GM19238 (cell line): ENCODE measurements around the gene ZNF33B.
"Not testable (repeated sequence)": the region's sequence is repeated elsewhere in the genome, so short reads cannot be mapped to it uniquely, and the experiment has no call there.

ENCODE experiments used
- DNase-seq: peaks from one replicate; pipeline ENCODE4 v3.0.0; 2011; ENCODE audit warnings: low spot score; ENCODE audit not compliant: insufficient read length

The ZNF33B gene

DNA sequence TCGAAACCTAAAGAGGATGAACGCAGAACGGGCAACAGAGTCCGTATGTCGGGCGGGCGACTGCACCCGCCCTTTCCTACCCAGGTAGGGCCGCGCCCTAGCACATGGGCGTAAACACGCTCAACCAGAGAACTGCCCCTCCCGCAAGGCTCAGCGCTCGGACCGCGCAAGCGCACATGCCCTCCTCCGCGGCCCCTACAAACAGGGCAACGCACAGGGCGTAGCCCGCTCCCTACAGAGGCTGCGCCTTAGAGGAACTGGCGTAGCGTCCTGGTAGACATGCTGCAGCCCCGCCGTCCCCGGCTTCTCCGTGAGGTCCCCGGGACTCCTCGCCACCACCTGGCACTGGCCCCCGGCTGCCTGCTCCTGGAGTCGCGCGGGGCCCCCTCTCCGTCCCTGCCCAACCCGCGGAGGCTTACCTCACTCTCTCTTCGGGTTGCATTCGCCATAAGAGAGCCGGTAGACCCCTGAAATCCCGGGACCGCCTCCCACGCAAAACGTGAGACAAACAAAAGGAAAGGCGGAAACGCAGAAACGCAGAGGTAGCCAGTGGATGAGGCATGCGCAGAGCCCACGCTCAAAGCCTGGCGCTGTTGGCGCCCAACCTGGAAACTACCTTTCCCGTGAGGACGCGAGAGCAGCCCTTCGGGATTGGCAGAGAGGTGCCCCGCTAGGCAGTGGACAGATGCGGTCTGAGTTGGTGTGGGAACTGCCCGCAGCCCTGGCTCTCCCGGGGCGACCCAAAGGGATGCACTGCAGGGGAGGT, at the start of gene ZNF33B:
TSS of gene ZNF33B (minus strand) at position 516 of the 766 bp plus-strand sequence. CDS start 1,642 bp downstream, outside the sequence.
- peak; percentile 74 for DNase-seq

DNA sequence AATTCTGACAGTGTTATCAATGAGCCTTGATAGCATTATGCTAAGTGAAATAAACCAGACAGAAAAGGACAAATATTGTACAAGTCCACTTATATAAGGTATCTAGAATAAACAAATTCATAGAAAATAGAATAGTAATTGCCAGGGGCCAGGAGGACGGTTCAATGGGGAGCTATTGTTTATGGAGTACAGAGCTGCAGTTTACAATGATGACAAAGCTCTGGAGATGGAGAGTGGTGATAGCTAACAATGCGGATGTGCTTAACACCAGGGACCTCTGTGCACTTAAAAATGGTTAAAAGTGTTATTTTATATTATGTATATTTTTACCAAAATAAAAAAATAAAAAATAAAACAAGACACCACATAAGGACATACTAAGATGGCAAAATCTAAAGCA, 46.1 kb upstream of the ZNF33B start:
- DNase-seq = no peak

DNA sequence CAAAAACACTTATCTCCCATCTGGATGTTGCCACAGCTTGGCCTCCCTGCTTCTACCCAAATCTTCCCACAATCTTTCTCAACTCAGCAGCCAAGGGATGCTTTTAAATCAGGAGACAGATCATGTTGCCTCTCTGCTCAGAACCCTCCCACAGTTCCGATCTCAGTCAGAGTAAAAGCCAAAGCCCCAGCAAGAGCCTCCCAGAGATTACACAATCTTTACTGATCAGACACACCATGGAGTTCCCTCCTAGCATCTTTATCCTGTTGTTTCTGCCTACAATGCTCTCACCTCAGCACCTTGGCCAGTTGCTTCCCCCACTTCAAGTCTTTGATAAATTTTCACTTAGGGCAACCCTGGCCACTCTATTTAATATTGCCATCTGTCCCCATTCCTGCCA, 41.9 kb upstream of the ZNF33B start:
- DNase-seq = no peak

DNA sequence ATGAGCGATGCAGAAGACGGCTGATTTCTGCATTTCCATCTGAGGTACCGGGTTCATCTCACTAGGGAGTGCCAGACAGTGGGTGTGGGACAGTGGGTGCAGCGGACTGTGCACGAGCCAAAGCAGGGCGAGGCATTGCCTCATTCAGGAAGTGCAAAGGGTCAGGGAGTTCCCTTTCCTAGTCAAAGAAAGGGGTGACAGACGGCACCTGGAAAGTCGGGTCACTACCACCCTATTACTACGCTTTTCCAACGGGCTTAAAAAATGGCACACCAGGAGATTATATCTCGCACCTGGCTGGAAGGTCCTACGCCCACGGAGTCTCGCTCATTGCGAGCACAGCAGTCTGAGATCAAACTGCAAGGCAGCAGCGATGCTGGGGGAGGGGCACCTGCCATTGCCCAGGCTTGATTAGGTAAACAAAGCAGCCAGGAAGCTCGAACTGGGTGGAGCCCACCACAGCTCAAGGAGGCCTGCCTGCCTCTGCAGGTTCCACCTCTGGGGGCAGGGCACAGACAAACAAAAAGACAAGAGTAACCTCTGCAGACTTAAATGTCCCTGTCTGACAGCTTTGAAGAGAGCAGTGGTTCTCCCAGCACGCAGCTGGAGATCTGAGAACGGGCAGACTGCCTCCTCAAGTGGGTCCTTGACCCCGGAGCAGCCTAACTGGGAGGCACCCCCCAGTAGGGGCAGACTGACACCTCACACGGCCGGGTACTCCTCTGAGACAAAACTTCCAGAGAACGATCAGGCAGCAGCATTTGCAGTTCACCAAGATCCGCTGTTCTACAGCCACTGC, 27.0 kb upstream of the ZNF33B start:
- not testable (repeated sequence) for DNase-seq

DNA sequence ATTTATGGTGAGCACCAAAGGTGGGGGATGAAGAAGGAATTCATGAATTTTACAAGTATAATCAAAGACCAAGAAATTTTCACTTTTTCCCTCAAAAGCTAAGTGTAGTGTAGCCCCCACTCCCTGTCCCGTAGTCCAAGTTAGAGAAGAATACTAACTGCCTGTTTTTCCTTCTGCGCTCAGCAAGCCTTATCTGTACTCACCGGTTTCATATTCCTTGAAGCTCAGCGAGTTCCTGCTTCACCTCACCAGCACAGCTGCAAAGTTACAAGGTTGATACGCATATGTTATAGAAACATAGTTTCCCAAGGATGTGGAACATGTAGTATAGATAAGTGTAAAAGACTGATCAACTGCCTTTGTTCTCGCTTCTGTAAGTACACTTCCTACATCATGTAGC, 16.0 kb upstream of the ZNF33B start:
- DNase-seq = no peak

DNA sequence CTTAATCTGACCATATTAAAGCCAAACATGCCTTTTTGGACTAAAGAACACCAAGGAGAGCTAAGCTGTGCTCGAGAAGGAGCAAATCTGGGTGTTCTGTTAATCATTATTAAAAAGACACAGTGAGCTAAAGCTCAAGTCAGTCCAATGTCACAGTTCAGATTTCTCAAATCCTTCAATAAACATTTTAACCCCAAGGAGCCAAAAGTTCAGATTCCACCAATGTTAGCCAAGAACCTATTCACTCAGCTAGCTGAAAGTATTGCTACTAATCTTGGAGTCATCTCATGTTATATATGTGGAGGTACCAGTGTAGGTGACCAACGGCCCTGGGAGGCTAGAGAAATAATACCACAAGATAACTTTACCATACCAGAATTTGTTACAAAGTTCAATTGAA, 14.5 kb upstream of the ZNF33B start:
- DNase-seq = no peak

DNA sequence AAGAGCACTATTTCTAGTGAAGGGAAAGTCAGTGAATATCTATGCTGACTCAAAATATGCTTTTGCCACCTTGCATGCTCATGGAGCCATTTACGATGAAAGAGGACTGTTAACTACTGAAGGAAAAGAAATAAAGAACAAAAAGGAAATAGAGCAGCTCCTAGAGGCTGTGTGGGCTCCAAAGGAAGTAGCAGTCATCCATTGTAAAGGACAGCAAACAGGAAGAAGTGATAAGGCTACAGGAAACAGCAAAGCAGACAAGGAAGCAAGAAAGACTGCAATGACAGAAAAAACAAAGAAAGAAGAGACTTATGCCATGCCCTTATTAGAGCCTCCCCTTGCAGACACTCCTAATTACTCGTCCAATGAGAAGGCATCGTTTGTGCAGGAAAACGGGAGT, 12.0 kb upstream of the ZNF33B start:
- DNase-seq = no peak

DNA sequence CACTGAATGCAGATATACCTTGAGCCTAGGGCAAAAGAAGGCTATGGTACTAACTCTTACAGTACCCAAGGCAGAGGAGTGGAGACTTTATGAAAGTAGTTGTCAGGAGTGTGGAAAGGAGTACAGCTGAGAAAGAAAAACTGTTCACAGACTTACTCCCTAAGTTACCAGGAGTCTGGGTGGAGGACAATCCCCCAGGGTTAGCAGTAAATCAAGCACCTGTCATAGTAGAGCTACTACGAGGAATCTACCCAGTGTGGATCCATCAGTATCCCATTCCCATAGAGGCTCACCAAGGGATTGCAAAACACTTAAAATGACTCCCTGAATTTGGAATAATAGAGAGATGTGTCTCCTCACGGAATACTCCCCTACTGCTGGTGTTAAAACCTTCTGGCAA, 10.1 kb upstream of the ZNF33B start:
- DNase-seq = no peak

DNA sequence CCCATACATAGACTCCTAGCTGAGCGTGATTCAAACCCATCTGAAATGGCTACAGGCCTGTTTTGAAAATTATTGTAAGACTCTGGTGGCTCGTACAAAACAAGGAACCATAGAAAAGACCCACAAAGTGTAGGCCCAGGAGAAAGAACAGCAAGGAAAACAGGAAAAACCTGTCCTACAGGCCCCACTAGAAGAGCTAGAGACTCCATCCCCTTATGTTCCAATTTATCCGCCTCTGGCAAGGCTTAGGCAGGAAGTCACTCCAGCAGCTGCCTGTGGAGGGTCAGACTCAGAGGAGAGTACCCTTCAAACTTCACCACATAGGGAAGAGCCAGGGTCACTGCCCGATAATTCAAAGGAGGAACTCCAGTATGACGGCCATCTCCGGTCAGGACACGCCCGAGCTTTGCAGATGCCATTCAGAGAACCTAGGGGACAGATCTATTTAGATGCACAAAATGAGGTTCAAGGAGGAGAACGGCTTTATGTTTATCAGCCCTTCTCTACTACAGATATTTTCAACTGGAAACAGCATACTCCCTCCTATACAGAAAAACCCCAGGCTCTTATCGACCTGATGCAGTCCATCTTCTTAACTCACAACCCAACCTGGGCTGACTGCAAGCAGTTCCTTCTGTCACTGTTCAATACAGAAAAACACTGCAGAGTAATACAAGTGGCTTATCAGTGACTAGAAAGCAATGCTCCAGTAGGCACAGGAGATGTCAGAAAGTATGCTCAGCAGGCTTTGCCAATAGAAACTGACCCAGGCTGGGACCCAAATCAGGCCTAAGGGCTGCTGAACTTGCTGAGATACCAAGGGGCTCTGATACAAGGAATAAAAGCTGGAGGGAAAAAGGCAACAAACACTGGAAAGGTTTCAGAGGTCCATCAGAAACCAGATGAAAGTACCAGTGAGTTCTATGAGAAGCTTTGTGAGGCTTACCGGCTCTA, 8.6 kb upstream of the ZNF33B start:
- DNase-seq = no peak

DNA sequence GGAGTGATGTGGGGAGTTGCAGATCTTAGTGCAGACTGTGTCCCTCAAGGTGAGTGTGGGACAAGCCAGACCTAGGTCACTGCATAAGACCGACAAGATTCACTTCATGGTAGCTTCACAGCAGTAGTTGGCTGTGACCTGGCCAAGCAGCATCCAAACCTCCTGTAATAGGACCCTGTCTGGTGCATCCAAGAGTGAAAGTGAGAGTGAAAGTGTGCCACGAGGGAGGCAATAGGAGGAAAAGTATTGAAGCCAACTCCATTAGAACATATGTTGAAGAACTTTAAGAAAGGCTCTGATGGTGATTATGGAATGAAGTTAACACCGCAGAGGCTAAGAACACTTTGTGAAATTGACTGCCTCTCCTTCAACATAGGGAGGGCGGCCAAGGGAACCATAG, 7.8 kb upstream of the ZNF33B start:
- DNase-seq = no peak

DNA sequence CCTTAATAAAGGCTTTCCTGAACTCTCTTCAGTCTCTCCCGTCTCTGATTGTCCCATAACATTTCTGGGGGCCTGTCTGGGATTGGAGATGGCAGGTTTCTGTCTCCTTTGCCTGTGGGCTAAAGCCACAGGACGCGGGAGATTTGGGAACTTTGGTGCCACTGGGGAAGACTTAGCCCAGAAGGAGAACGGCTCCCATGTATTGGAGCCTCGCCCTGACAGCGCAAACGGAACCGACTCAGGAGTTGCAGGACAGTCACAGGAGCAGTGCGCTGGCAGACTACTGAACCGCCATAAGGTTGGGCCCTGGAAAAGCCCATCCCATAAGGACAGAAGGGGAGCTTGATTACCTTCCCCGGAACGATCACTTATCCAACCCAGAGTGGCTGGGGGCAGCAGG, 7.1 kb upstream of the ZNF33B start:
- no peak for DNase-seq

DNA sequence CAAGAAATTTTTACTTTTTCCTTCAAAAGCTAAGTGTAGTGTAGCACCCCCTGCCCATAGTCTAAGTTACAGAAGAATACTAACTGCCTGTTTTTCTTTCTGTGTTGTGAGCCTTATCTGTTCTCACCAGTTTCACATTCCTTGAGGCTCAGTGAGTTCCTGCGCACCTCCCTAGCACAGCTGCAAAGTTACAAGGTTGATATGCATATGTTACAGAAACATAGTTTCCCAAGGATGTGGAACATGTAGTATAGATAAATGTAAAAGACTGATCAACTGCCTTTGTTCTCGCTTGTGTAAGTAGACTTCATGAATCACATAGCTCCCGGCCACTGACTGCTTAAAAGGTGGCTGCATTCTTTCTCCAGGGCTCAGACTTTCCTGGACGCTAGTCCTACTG, 6.7 kb upstream of the ZNF33B start:
- DNase-seq = no peak

DNA sequence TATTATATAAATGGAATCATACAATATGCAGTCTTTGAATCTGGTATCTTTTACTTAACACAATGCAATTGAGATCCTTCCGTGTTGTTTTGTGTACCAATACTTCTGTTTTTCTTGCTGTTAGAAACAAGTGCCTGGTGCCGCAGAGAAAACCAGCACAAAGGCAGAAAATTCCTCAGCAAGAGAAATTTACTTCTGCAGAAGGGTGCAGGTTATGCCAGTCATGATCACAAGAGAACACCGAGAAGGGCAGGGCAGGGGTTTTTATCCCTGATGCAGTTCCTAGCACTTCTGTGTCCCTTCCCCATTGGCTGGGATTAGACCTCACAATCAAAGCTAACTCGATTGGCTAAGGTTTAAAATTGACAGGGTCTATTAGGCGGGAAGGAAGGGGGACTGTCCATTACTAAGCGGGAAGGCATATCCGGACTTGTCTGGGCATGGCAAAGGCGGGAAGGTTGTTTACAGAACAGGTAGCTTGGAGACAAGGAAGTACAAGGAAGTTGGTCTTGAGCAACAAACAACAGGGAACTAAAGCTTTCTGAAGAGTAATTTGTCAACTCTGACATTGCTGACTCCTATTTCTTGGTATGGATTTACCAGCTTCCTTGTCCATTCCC, 2.4 kb upstream of the ZNF33B start:
- no peak for DNase-seq

DNA sequence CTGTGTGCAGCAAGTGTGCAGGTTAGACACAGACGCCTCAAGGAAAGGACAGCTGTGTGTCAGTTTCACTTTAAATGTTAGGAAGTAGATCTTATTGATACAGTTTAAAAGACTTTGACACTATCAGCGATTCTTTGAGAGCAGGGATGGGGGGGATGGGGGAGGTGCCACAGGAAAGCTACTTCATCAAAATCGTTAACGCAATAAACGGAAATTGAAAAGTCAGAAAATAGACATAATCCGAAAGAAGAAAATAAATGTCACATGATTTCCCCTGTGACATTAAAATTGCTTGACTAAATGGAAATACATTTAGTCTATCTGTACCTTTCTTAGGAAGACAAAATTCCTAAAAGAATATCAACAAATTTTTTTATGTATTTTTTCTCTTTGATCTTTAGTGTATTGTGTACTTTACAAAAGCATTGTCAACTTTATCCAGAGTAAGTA, 476 bp upstream of the ZNF33B start:
- DNase-seq = no peak

DNA sequence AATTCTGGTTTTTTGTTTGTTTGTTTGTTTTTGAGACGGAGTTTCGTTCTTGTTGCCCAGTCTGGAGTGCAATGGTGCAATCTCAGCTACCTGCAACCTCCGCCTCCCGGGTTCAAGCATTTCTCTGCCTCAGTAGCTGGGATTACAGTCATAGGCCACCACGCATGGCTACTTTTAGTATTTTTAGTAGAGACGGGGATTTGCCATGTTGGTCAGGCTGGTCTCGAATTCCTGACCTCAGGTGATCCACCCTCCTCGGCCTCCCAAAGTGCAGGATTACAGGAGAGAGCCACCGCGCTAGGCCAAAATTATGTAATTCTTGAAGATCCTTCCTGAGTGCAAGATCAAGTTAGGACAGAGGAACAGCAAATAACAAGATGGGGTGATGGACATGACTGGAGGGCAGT, 719 bp downstream of the ZNF33B start:
- no peak for DNase-seq

DNA sequence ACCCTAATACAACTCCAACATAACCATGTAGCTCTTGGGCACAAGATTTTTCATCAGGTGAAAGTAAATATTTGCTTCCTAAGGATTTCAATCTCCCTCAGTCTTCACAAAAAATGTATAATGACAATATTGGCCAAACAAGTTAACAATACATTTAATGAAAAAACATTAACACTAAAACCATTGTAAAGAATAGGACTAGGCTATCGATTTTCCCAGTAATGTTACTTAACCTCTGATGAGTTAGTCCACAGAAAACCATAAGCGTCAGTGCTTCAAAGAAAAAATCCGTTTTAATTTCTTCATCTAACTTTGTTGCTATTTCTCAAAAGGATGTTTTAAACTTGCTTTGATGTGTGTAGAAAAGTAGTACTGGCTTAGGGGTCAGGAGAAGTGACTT, 1.2 kb downstream of the ZNF33B start:
- no peak for DNase-seq

DNA sequence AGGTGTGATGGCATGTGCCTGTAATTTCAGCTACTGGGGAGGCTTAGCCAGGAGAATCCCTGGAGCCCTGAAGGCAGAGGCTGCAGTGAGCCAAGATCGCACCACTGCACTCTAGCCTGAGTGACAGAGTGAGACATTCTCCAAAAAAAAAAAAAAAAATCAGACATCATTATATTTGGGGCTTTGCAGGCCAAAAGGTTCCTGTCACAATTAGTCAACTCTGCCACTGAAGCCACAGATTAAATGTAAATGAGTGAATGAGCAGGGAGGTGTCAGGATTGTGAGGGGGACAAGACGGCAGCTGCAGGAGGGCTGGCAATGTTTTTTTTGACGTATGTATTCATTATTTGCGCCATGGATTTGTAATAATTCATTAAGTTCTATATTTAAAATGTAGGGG, 3.3 kb downstream of the ZNF33B start:
- DNase-seq = no peak

DNA sequence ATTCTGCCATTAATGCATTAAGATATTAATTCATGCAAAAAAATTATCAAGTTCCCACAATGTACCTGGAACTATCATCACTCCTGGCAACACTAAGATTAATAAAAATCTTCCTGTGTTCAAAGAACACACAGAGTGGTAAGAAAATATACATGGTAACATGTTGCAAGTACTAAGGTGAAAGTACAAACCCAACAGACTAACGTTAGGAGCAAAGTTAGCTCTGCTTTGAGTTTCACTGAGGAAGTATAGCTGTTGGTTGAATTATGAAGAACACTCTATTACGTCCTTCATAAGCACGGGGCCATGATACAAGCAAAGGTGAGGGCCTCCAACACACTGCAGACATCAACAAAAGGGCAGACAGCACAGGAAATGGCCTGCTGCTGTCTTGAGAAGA, 5.8 kb downstream of the ZNF33B start:
- DNase-seq = no peak

DNA sequence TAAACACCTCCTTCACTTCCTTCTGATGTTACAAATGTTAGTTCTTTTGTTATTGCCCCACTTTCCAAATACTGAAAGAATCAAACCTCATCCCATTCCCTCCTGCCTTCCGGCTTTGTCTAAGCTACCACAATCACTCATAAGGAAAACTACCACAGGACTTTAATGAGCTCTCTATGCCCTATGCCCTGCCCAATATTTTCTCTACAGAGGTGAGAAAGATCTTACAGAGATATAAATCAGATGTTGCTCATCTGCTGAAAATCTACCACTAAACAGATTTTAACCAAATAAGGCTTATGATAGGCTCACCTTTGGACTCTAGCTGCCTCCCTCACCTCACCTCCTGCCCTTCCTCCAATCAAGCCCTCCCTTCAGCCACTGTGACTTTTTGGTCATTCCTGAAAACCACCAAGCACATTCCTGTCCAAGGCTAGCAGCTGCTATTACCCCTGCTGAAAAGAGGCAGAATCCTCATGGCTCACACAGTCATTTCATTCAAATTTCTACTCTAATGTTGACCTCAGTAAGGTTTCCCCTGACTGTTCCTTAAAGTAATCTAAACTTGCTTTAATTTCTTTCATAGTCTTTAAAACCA, 7.7 kb downstream of the ZNF33B start:
- no peak for DNase-seq

DNA sequence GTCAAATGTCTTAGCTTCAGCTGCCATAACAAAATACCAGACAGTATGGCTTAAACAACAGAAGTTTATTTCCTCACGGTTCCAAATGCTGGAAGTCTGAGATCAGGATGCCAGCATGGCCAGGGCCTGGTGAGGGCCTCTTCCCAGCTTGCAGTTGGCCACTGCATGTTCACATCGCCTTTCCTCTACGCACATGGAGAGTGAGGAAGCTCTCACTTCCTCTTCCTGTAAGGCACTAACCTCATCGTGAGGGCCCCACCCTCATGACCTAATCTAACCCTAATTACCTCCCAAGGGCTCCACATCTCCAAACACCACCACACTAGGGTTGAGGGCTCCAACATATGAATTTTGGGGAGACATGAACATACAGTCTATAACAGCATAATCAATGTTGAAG, 14.4 kb downstream of the ZNF33B start:
- no peak for DNase-seq

DNA sequence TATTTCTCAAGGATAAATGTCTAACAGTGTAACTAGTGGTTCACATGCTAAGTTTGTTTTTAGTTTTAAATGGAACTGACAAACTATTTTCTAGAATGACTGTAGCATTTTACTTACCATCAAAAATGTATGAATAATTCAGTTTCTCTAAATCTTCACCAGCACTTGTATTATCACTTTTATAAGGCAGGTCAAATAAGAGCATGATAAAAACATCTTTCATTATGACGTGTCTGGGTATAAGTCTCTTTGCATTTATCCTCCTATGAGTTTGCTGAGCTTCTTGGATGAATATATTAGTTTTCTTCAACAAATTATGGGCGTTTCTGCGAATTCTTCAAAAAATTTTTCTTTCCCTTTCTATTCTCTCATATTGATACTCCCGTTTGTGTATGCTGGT, 19.9 kb downstream of the ZNF33B start:
- no peak for DNase-seq
